GM23338 (cell line): ENCODE results near the gene PPM1E.

ENCODE experiments used
- CREB1 ChIP-seq: fragments of 250-450 bp; sonication (Bioruptor Pico); IDR thresholded peaks from 2 replicates; pipeline ENCODE4 v1.5.0; 2020; ENCODE audit warnings: low read depth, mild to moderate bottlenecking, moderate library complexity
- CTCF ChIP-seq, 2 experiments: fragments of 200-600 bp in 1 of 2; sonication (generic) in 1 of 2; conservative IDR thresholded peaks; 2 replicates each; pipeline versions ENCODE4 v1.5.1 to v1.6.1; 2016 to 2017; ENCODE audit warnings: antibody characterized with exemption in 2 of 2, low read depth in 2 of 2, mild to moderate bottlenecking in 2 of 2, moderate library complexity in 1 of 2
- EZH2 ChIP-seq: fragments of 200-600 bp; sonication (generic); IDR thresholded peaks from one replicate; pipeline ENCODE4 v1.8.0; 2017; ENCODE audit warnings: antibody characterized with exemption, mild to moderate bottlenecking, low read depth; ENCODE audit not compliant: unreplicated experiment
- EZH2phosphoT487 ChIP-seq: fragments of 200-600 bp; sonication (generic); IDR thresholded peaks from one replicate; pipeline ENCODE4 v1.8.1; 2018; ENCODE audit warnings: antibody characterized with exemption; ENCODE audit not compliant: unreplicated experiment
- JUNB ChIP-seq: IDR thresholded peaks from one replicate; pipeline ENCODE4 v1.6.1; 2016; ENCODE audit warnings: antibody characterized with exemption; ENCODE audit not compliant: unreplicated experiment
- POLR2AphosphoS5 ChIP-seq: IDR thresholded peaks from 2 replicates; pipeline ENCODE4 v1.6.1; 2016; ENCODE audit warnings: antibody characterized with exemption, low read depth
- REST ChIP-seq: IDR thresholded peaks from one replicate; pipeline ENCODE4 v1.6.1; 2018; ENCODE audit warnings: antibody characterized with exemption; ENCODE audit not compliant: unreplicated experiment
- ZNF462 ChIP-seq: fragments of 250-450 bp; sonication (Bioruptor Pico); IDR thresholded peaks from 2 replicates; pipeline ENCODE4 v1.5.0; 2020; ENCODE audit warnings: mild to moderate bottlenecking, moderate library complexity

GRCh38 chr17:59028328-59028727, 272.7 kb downstream of the PPM1E start:
- TF ChIP-seq JUNB (no peak), CTCF (conservative IDR thresholded peaks at IDR 0.05; ENCODE audit: low read depth in 2 of 2) (no peak), EZH2phosphoT487 (no peak), EZH2 (no peak), CREB1 (no peak), ZNF462 (no peak), POLR2AphosphoS5 (no peak), REST (no peak)
